HepG2 (cell line): ENCODE results near the gene CADM1. TPM values are rescaled to one million over a fixed set of nuclear protein-coding genes. Genes with fewer than 3 reads are reported as not detected.

Experiments
- ATAC-seq: fragments of 200-7000 bp; cut with Tn5 transposase; 3 replicates; pipeline ENCODE4 v1.9.1; 2020; ENCODE audit warnings: mild to moderate bottlenecking, moderate library complexity
- BruUV-seq: library from RNA; stranded (reverse); fragments of 400-500 nt; replicated peaks from 2 replicates; lab custom pipeline; 2021; lab: Mats Ljungman, UMichigan
- CTCF ChIA-PET: fragments of 300-600 bp; formaldehyde crosslinking; extraction: SDS; loops from one replicate; lab custom pipeline; 2021; ENCODE audit warnings: low total read pairs, inconsistent platforms, low intra/inter-chr PET ratio; lab: Yijun Ruan, JAX
- POLR2A ChIA-PET: fragments of 350-600 bp; sonication (Branson Sonifier 250); formaldehyde crosslinking; loops from one replicate; lab custom pipeline; 2020; ENCODE audit warnings: antibody characterized with exemption, inconsistent platforms; lab: Yijun Ruan, JAX
- DNase-seq: peaks from one replicate; pipeline ENCODE4 v3.0.0-alpha.2; 2015; ENCODE audit warnings: low spot score
- FAIRE-seq: peaks from 3 replicates; lab custom pipeline; 2011; peaks lifted over from hg19 to GRCh38; lab: Jason Lieb, UNC
- H2AFZ ChIP-seq: one replicate; pipeline ENCODE4 v1.6.1; 2011; ENCODE audit warnings: low read length, inconsistent platforms
- H3K27ac ChIP-seq: fragments of 300-600 bp; 3 replicates; pipeline ENCODE4 v1.8.0; 2011; ENCODE audit warnings: mixed run types, mild to moderate bottlenecking, mixed read lengths, low read length, inconsistent platforms; ENCODE audit not compliant: insufficient read depth; ENCODE audit errors: extremely low read length
- H3K27me3 ChIP-seq, 2 experiments: fragments of 200-600 bp in 1 of 2; 2 replicates in 1 of 2; 3 replicates in 1 of 2; pipeline versions ENCODE4 v1.6.0 to v1.8.0; 2011; ENCODE audit warnings: low read length in 2 of 2, mild to moderate bottlenecking in 2 of 2, moderate library complexity in 2 of 2, inconsistent platforms in 1 of 2; ENCODE audit not compliant: insufficient read depth in 2 of 2, control insufficient read depth in 1 of 2
- H3K36me3 ChIP-seq, 2 experiments: fragments of 200-600 bp in 1 of 2; replicated peaks in 1 of 2; 2 replicates in 1 of 2; 3 replicates in 1 of 2; pipeline versions ENCODE4 v1.5.1 to v1.8.0; 2011; ENCODE audit warnings: low read length in 2 of 2, inconsistent platforms in 1 of 2; ENCODE audit not compliant: insufficient read depth in 2 of 2, control insufficient read depth in 1 of 2
- H3K4me1 ChIP-seq: 2 replicates; pipeline ENCODE4 v1.5.1; 2012; ENCODE audit warnings: low read length, inconsistent platforms; ENCODE audit not compliant: insufficient read depth
- H3K4me2 ChIP-seq: 2 replicates; pipeline ENCODE4 v1.6.0; 2011; ENCODE audit warnings: low read depth, low read length, inconsistent platforms
- H3K4me3 ChIP-seq, 3 experiments: fragments of 200-600 bp in 1 of 3; sonication (generic), shearing (Covaris generic) in 1 of 3; replicated peaks in 1 of 3; 2 replicates each; pipeline ENCODE4 v1.5.1; 2011 to 2016; ENCODE audit warnings: low read length in 3 of 3, inconsistent platforms in 2 of 3, low read depth in 2 of 3, mild to moderate bottlenecking in 2 of 3, control low read depth in 1 of 3, mixed read lengths in 1 of 3; ENCODE audit not compliant: insufficient read depth in 1 of 3
- H3K79me2 ChIP-seq: one replicate; pipeline ENCODE4 v1.6.1; 2011; ENCODE audit warnings: low read length, inconsistent platforms; ENCODE audit not compliant: insufficient read depth
- H3K9ac ChIP-seq: 2 replicates; pipeline ENCODE4 v1.6.0; 2011; ENCODE audit warnings: mild to moderate bottlenecking, low read depth, low read length, inconsistent platforms; ENCODE audit not compliant: insufficient read depth
- H3K9me3 ChIP-seq: 2 replicates; pipeline ENCODE4 v1.5.1; 2012; ENCODE audit warnings: mild to moderate bottlenecking, low read length
- H4K20me1 ChIP-seq: 2 replicates; pipeline ENCODE4 v1.6.0; 2011; ENCODE audit warnings: inconsistent platforms, mild to moderate bottlenecking, low read length, moderate library complexity; ENCODE audit not compliant: insufficient read depth
- ELF3 ChIP-seq: IDR thresholded peaks from 2 replicates; pipeline ENCODE4 v1.6.1; 2016; ENCODE audit warnings: missing genetic modification reagents, missing compliant biosample characterization
- HHEX ChIP-seq: IDR thresholded peaks from 2 replicates; pipeline ENCODE4 v1.6.1; 2016; ENCODE audit warnings: control low read depth
- IKZF1 ChIP-seq: fragments of 450-650 bp; IDR thresholded peaks from 2 replicates; pipeline ENCODE4 v1.7.1; 2016
- KLF15 ChIP-seq: sonication (generic); formaldehyde crosslinking; IDR thresholded peaks from 2 replicates; pipeline ENCODE4 v1.8.1; 2023; ENCODE audit warnings: borderline replicate concordance, mild to moderate bottlenecking, inconsistent platforms, missing genetic modification reagents, mixed read lengths
- MIER3 ChIP-seq: IDR thresholded peaks from 2 replicates; pipeline ENCODE4 v1.6.1; 2016; ENCODE audit warnings: missing compliant biosample characterization, borderline replicate concordance
- NR1H2 ChIP-seq: sonication (generic); formaldehyde crosslinking; IDR thresholded peaks from 2 replicates; pipeline ENCODE4 v1.8.1; 2022; ENCODE audit warnings: low read depth, missing genetic modification reagents, borderline replicate concordance
- SRF ChIP-seq: IDR thresholded peaks from 2 replicates; pipeline ENCODE4 v1.6.1; 2011; ENCODE audit warnings: mild to moderate bottlenecking, low read depth, low read length, moderate library complexity
- ZMYM2 ChIP-seq: sonication (generic); formaldehyde crosslinking; IDR thresholded peaks from 2 replicates; pipeline ENCODE4 v1.8.0; 2022; ENCODE audit warnings: mild to moderate bottlenecking, missing genetic modification reagents
- ZNF343 ChIP-seq: sonication (generic); formaldehyde crosslinking; IDR thresholded peaks from 2 replicates; pipeline ENCODE4 v1.4.0; 2020; ENCODE audit warnings: mild to moderate bottlenecking, missing genetic modification reagents
- ZNF510 ChIP-seq: sonication (generic); formaldehyde crosslinking; IDR thresholded peaks from 2 replicates; pipeline ENCODE4 v1.4.0; 2020; ENCODE audit warnings: low read depth, mild to moderate bottlenecking, missing genetic modification reagents
- ZNF577 ChIP-seq: sonication (generic); formaldehyde crosslinking; IDR thresholded peaks from 2 replicates; pipeline ENCODE4 v1.4.0; 2020; ENCODE audit warnings: mild to moderate bottlenecking, low read depth, missing genetic modification reagents, borderline replicate concordance
- ZNF749 ChIP-seq: sonication (generic); formaldehyde crosslinking; IDR thresholded peaks from 2 replicates; pipeline ENCODE4 v1.8.0; 2022; ENCODE audit warnings: mild to moderate bottlenecking, missing genetic modification reagents, moderate library complexity, borderline replicate concordance
- WGBS: methylation state at CpG from one replicate; pipeline ENCODE4 v1.1.6; 2017; ENCODE audit warnings: low lambda C conversion rate; 5-methylcytosine and 5-hydroxymethylcytosine counted together
- in situ Hi-C: cut with HindIII; loops from 2 replicates; pipeline ENCODE4 v1.10.0; 2017; ENCODE audit warnings: low pct_unique_long_range_greater_than_20kb; ENCODE audit not compliant: extremely low pct_ligation_motif_present
- intact Hi-C: fragments of 100-400 bp; cut with micrococcal nuclease; formaldehyde crosslinking; loops from one replicate; pipeline ENCODE4 v1.10.0; 2022; ENCODE audit not compliant: unreplicated experiment
- polyA plus RNA-seq, 8 experiments: library from polyadenylated mRNA; depleted of rRNA in 3 of 8; stranded (reverse) in 7 of 8; unstranded in 1 of 8; fragments of >200 nt; fragmentation: Illumina TruSeq in 4 of 8; extraction: Trizol in 4 of 8; gene quantifications; 2 replicates each; pipeline versions ENCODE4 v1.2.1 to v1.2.3, GENCODE V29; 2011 to 2016; ENCODE audit warnings: low read depth in 4 of 8, missing spikeins in 1 of 8, mixed read lengths in 1 of 8; ENCODE audit not compliant: insufficient read depth in 1 of 8
- total RNA-seq, 5 experiments: library from RNA; depleted of rRNA; stranded (reverse); fragments of >200 nt; fragmentation: Illumina TruSeq; extraction: Trizol; gene quantifications; 2 replicates each; pipeline ENCODE4 v1.2.3, GENCODE V29; 2016; ENCODE audit warnings: low read depth in 1 of 5
- TF ChIP-seq, protein P1 (sequence below): sonication (generic); formaldehyde crosslinking; IDR thresholded peaks from 2 replicates; pipeline ENCODE4 v1.5.0; 2020; ENCODE audit warnings: missing genetic modification reagents
- TF ChIP-seq, protein P2 (sequence below): sonication (generic); formaldehyde crosslinking; IDR thresholded peaks from 2 replicates; pipeline ENCODE4 v1.9.0; 2021; ENCODE audit warnings: missing genetic modification reagents, borderline replicate concordance
- TF ChIP-seq, protein P3 (sequence below): sonication (generic); formaldehyde crosslinking; IDR thresholded peaks from 2 replicates; pipeline ENCODE4 v1.5.0; 2020; ENCODE audit warnings: missing genetic modification reagents

Gene CADM1
- total and polyA plus RNA-seq, 2 of the 13 experiments (the other 11 are each of a cell fraction or from before 2014, with no cell fraction given): 71.3 to 122 TPM

DNA sequence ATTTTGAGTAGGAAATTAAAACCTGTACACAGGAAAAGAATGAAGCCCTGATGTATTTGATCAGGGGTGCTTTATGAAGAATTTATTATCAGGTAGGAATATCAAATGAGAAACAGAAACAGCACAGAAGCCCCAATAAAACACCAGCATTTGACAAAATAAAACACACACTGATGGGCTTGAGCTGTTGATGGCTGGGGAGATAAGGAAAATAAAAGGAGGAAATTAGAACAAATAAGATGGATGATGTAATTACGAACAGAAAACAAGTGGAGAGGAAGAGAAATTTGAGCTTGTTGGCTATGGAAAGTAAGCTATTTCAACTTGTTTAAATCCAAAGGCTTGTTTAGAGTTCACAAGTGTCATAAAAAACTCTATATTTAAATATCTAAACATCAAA is 213.7 kb downstream of the CADM1 start (continued):
- no peak for TF ChIP-seq KLF15 (CRISPR knock-in tag)
- no peak for TF ChIP-seq IKZF1
- no peak for TF ChIP-seq NR1H2

DNA sequence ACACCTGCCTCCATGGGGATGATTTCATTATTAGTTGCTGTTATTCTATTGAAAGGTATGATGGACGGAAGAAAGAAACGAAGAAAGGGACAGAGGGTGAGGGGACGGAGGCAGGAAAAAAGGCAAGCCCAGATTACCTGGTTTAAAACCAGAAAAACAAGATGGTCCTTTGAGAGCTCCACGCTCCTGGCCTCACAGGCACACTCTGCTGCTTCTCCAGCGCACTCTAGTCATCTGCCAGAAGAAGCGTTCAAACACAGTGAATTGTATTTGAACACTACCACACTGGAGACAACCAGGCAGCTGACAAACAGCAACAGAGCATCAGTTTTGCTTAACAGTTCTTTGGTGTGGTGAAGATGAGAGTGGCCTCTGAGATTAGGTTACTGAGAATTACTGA is 216.9 kb downstream of the CADM1 start:
- 89% methylated on average over 6 of the region's 6 CpGs for WGBS
- FAIRE-seq: no peak
- no peak for ATAC-seq
- POLR2A ChIA-PET: no interaction called here
- no peaks in the 10 kb centered on the region for H4K20me1 ChIP-seq
- no peak overlapping the region for H3K27ac ChIP-seq
- H3K9me3 ChIP-seq: no peaks in the 10 kb centered on the region
- intact Hi-C loops: no loop called here
- no peaks in the 10 kb centered on the region for H3K79me2 ChIP-seq
- H2AFZ ChIP-seq: no peak overlapping the region
- H3K36me3 ChIP-seq: no peaks in the 10 kb centered on the region; a peak in 1 of 5 replicates
- CTCF ChIA-PET: no interaction called here
- no TSS peak for BruUV-seq
- H3K4me2 ChIP-seq: no peak overlapping the region
- no peak for DNase-seq
- in situ Hi-C loops: no loop called here
- H3K9ac ChIP-seq: no peak overlapping the region
- no peak overlapping the region for H3K4me3 ChIP-seq
- H3K4me1 ChIP-seq: peaks cover 3% of the 10 kb centered on the region
- no peaks in the 10 kb centered on the region for H3K27me3 ChIP-seq
- TF ChIP-seq MIER3 (CRISPR knock-in tag) (no peak), ZNF510 (CRISPR knock-in tag) (no peak), ZNF577 (CRISPR knock-in tag) (no peak), ELF3 (no peak), ZNF343 (CRISPR knock-in tag) (no peak), ZMYM2 (CRISPR knock-in tag) (no peak), HHEX (CRISPR knock-in tag) (no peak), SRF (no peak), ZNF749 (CRISPR knock-in tag) (no peak)
- TF ChIP-seq, protein P1, sequence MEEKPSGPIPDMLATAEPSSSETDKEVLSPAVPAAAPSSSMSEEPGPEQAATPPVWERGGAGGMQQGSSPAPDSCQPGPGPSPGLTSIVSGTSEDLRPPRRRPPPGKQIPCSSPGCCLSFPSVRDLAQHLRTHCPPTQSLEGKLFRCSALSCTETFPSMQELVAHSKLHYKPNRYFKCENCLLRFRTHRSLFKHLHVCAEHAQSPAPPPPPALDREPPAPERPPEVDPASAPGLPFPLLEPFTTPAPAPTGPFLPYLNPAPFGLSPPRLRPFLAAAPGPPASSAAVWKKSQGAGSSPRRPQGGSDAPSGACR: no peak
- TF ChIP-seq, protein P2, sequence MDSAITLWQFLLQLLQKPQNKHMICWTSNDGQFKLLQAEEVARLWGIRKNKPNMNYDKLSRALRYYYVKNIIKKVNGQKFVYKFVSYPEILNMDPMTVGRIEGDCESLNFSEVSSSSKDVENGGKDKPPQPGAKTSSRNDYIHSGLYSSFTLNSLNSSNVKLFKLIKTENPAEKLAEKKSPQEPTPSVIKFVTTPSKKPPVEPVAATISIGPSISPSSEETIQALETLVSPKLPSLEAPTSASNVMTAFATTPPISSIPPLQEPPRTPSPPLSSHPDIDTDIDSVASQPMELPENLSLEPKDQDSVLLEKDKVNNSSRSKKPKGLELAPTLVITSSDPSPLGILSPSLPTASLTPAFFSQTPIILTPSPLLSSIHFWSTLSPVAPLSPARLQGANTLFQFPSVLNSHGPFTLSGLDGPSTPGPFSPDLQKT (CRISPR knock-in tag): no peak
- TF ChIP-seq, protein P3, sequence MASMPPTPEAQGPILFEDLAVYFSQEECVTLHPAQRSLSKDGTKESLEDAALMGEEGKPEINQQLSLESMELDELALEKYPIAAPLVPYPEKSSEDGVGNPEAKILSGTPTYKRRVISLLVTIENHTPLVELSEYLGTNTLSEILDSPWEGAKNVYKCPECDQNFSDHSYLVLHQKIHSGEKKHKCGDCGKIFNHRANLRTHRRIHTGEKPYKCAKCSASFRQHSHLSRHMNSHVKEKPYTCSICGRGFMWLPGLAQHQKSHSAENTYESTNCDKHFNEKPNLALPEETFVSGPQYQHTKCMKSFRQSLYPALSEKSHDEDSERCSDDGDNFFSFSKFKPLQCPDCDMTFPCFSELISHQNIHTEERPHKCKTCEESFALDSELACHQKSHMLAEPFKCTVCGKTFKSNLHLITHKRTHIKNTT (CRISPR knock-in tag): no peak
- TF ChIP-seq, all 625 proteins: peak for 0
